Natural killer cell (primary cell): ENCODE measurements around the gene VMP1. TPM values are rescaled to one million over a fixed set of nuclear protein-coding genes. Genes with fewer than 3 reads are reported as not detected.
"Not testable (repeated sequence)": the region's sequence is repeated elsewhere in the genome, so short reads cannot be mapped to it uniquely, and the experiment has no call there.

Experiments used
- ATAC-seq, 3 donors: fragments of 150-1000 bp in 2 of 3; fragments of 200-7000 bp in 1 of 3; cut with Tn5 transposase; 1 replicate in 1 of 3; 2 replicates in 2 of 3; pipeline ENCODE4 v1.10.0; 2021; ENCODE audit warnings: mild to moderate bottlenecking in 2 of 3, moderate library complexity in 2 of 3
- DNase-seq, 2 donors: peaks; one replicate each; pipeline versions ENCODE4 v3.0.0 to v3.0.0-alpha.2; 2013 to 2021; ENCODE audit warnings: mixed read lengths in 1 of 2
- H3K27ac ChIP-seq: one replicate; pipeline ENCODE4 v1.5.1; 2013; ENCODE audit warnings: mild to moderate bottlenecking, low read length
- H3K27me3 ChIP-seq: one replicate; pipeline ENCODE4 v1.6.1; 2013; ENCODE audit warnings: low read length; ENCODE audit not compliant: control insufficient read depth, insufficient read depth
- H3K36me3 ChIP-seq: one replicate; pipeline ENCODE4 v1.6.1; 2013; ENCODE audit warnings: low read length; ENCODE audit not compliant: control insufficient read depth, insufficient read depth
- H3K4me1 ChIP-seq: one replicate; pipeline ENCODE4 v1.6.1; 2013; ENCODE audit warnings: low read length; ENCODE audit not compliant: control insufficient read depth, insufficient read depth
- H3K4me3 ChIP-seq: one replicate; pipeline ENCODE4 v1.5.1; 2013; ENCODE audit warnings: low read length
- H3K9me3 ChIP-seq: one replicate; pipeline ENCODE4 v1.6.1; 2013; ENCODE audit warnings: low read length; ENCODE audit not compliant: control insufficient read depth, insufficient read depth
- H3K27ac Mint-ChIP-seq, 2 donors: one replicate each; pipeline ENCODE4 v1.8.0; 2022; ENCODE audit warnings: mild to moderate bottlenecking in 2 of 2, mixed read lengths in 2 of 2, moderate library complexity in 1 of 2
- H3K27me3 Mint-ChIP-seq, 2 donors: one replicate each; pipeline ENCODE4 v1.8.0; 2022; ENCODE audit warnings: low read depth in 2 of 2, mixed read lengths in 2 of 2
- H3K36me3 Mint-ChIP-seq: one replicate; pipeline ENCODE4 v1.8.0; 2022; ENCODE audit warnings: mixed read lengths
- H3K4me1 Mint-ChIP-seq, 2 donors: one replicate each; pipeline ENCODE4 v1.8.0; 2022; ENCODE audit warnings: mixed read lengths in 2 of 2
- H3K4me3 Mint-ChIP-seq: one replicate; pipeline ENCODE4 v1.8.0; 2022; ENCODE audit warnings: mild to moderate bottlenecking, moderate library complexity, mixed read lengths
- H3K9me3 Mint-ChIP-seq, 2 donors: one replicate each; pipeline ENCODE4 v1.8.0; 2022; ENCODE audit warnings: mixed read lengths in 2 of 2
- CTCF ChIP-seq: fragments of 200-600 bp; IDR thresholded peaks from one replicate; pipeline ENCODE4 v1.8.0; 2022; ENCODE audit warnings: antibody characterized with exemption
- WGBS: methylation state at CpG from one replicate; pipeline ENCODE4 v1.1.7; 2013; ENCODE audit warnings: missing lambda C conversion rate; ENCODE audit not compliant: insufficient coverage; 5-methylcytosine and 5-hydroxymethylcytosine counted together
- intact Hi-C: fragments of 100-400 bp; cut with micrococcal nuclease; formaldehyde crosslinking; loops from one replicate; pipeline ENCODE4 v1.14.2; 2022
- total RNA-seq, 4 donors: library from RNA; stranded (reverse); fragments of 120-200 nt in 1 of 4; gene quantifications; one replicate each; pipeline versions ENCODE4 v1.2.3 to v1.2.4, GENCODE V29; 2013 to 2022

The VMP1 gene
- total RNA-seq, 3 donors from 2014 or later (not counting 1 experiment from before 2014, with no cell fraction given) = 136 to 175 (median 162) TPM

- peaks cover 11% of the 10 kb centered on the region for H3K36me3 Mint-ChIP-seq
- no peaks in the 10 kb centered on the region for H3K27me3 Mint-ChIP-seq
- no peak overlapping the region for H3K27ac ChIP-seq
- H3K4me3 Mint-ChIP-seq = no peak overlapping the region
- peak overlapping the region; percentile 41 to 68 for H3K27ac Mint-ChIP-seq
- TF ChIP-seq CTCF = no peak
- DNase-seq (no peak), ATAC-seq (no peak)
- H3K9me3 Mint-ChIP-seq = peaks cover 0 to 3% of the 10 kb centered on the region in 2 donors
- 98% methylated on average over 4 of the region's 4 CpGs for WGBS
- peaks cover 38% of the 10 kb centered on the region for H3K36me3 ChIP-seq
- H3K4me3 ChIP-seq = no peak overlapping the region
- intact Hi-C loops = no loop called here
- no peaks in the 10 kb centered on the region for H3K4me1 ChIP-seq
- H3K4me1 Mint-ChIP-seq = peaks cover 9 to 13% of the 10 kb centered on the region in 2 donors
- H3K27me3 ChIP-seq = no peaks in the 10 kb centered on the region
- no peaks in the 10 kb centered on the region for H3K9me3 ChIP-seq
Measured at GRCh38 chr17:59778996-59779395, 71.5 kb downstream of the VMP1 start.

- H3K27me3 Mint-ChIP-seq = no peaks in the 10 kb centered on the region
- H3K27ac Mint-ChIP-seq = peak overlapping the region; percentile 41 to 68
- peaks cover 14 to 18% of the 10 kb centered on the region in 2 donors for H3K4me1 Mint-ChIP-seq
- intact Hi-C loops = no loop called here
- H3K4me3 ChIP-seq = no peak overlapping the region
- peaks cover 0 to 3% of the 10 kb centered on the region in 2 donors for H3K9me3 Mint-ChIP-seq
- no peak overlapping the region for H3K4me3 Mint-ChIP-seq
- H3K9me3 ChIP-seq = no peaks in the 10 kb centered on the region
- no peaks in the 10 kb centered on the region for H3K4me1 ChIP-seq
- TF ChIP-seq CTCF = no peak
- peaks cover 33% of the 10 kb centered on the region for H3K36me3 ChIP-seq
- WGBS = no CpG with 5 or more reads among the region's 1 CpG
- ATAC-seq (no peak), DNase-seq (no peak)
- no peaks in the 10 kb centered on the region for H3K27me3 ChIP-seq
- H3K36me3 Mint-ChIP-seq = peaks cover 11% of the 10 kb centered on the region
- H3K27ac ChIP-seq = no peak overlapping the region
Measured at GRCh38 chr17:59779521-59779920, 72.1 kb downstream of the VMP1 start.

GRCh38 chr17:59780548-59780947 is 73.1 kb downstream of the VMP1 start:
- H3K27me3 Mint-ChIP-seq, H3K27ac ChIP-seq, H3K4me3 ChIP-seq, H3K9me3 ChIP-seq, H3K4me1 ChIP-seq, H3K4me3 Mint-ChIP-seq, H3K9me3 Mint-ChIP-seq, DNase-seq, H3K27me3 ChIP-seq, ATAC-seq: not testable (repeated sequence)
- H3K36me3 Mint-ChIP-seq = peaks cover 11% of the 10 kb centered on the region
- H3K36me3 ChIP-seq = peaks cover 28% of the 10 kb centered on the region
- H3K4me1 Mint-ChIP-seq = peaks cover 15 to 19% of the 10 kb centered on the region in 2 donors
- 93% methylated on average over 6 of the region's 6 CpGs for WGBS
- intact Hi-C loops = loop anchor here (10.0 kb wide), 1 partner anchor 614 kb away; the partner anchor contains the start of gene USP32
- peak overlapping the region in 1 of 2 donors; percentile 36 for H3K27ac Mint-ChIP-seq

GRCh38 chr17:59783221-59784047 is 76.0 kb downstream of the VMP1 start:
- ATAC-seq (no peak), DNase-seq (peak in 1 of 2 donors; percentile 55)
- H3K27me3 ChIP-seq = no peaks in the 10 kb centered on the region
- intact Hi-C loops = loop anchor here (10.0 kb wide), 1 partner anchor 611 kb away; the partner anchor contains the start of gene USP32
- no peak overlapping the region for H3K4me3 ChIP-seq
- H3K36me3 ChIP-seq = peaks cover 10% of the 10 kb centered on the region
- peak overlapping the region; percentile 22 for H3K27ac ChIP-seq
- peaks cover 19% of the 10 kb centered on the region for H3K4me1 ChIP-seq
- no peaks in the 10 kb centered on the region for H3K9me3 ChIP-seq
- H3K27me3 Mint-ChIP-seq = no peaks in the 10 kb centered on the region
- H3K9me3 Mint-ChIP-seq = no peaks in the 10 kb centered on the region
- WGBS = 65% methylated on average over 4 of the region's 5 CpGs
- no peak overlapping the region for H3K4me3 Mint-ChIP-seq
- H3K36me3 Mint-ChIP-seq = no peaks in the 10 kb centered on the region
- TF ChIP-seq CTCF = no peak
- H3K4me1 Mint-ChIP-seq = peaks cover 29 to 33% of the 10 kb centered on the region in 2 donors
- H3K27ac Mint-ChIP-seq = peak overlapping the region; percentile 78 to 81
